Iris pigment epithelial cell (primary cell): Measurements from ENCODE around the gene CAMTA1.
"Not testable (repeated sequence)": the region's sequence is repeated elsewhere in the genome, so short reads cannot be mapped to it uniquely, and the experiment has no call there.

ENCODE experiments used
- DNase-seq: peaks from one replicate; pipeline ENCODE4 v3.0.0-alpha.2; 2011; ENCODE audit warnings: low read depth

CAMTA1 gene

GRCh38 chr1:7590426-7590790 lies 805.2 kb downstream of the CAMTA1 start:
- DNase-seq, result no peak

GRCh38 chr1:7591565-7591964 lies 806.3 kb downstream of the CAMTA1 start:
- no peak for DNase-seq

DNA sequence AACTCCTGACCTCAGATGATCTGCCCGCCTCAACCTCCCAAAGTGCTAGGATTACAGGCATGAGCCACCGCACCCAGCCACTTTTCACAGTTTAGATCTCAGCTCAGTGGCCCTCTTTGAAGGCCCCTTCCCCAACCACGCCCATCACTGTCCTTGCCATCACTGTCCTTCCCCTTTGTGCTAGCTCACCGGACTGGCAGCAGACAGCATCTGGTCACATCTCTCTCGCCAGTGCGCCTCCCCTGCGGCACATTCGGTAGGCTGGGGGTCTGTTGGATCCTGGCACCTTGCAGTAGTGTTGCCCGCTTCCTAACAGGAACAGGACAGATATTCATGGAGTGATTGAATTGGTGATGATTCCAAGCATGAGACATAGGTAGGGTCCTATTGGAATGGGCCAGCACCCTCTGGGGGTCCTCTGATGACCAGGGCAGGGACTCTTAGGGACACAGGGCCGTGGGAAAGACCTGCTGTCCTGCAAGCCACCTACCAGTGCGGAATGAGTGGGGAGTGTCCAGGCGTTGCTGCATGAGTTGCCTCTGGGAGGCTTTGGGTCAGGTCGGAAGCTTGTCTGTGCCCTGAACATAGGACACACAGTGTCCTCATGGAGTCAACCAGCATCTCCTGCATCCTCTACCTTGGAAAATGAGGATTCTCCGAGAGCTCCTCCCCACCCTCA lies 807.0 kb downstream of the CAMTA1 start:
- no peak for DNase-seq

GRCh38 chr1:7594002-7594713 lies 808.9 kb downstream of the CAMTA1 start:
- no peak for DNase-seq

GRCh38 chr1:7594714-7595295 lies 809.6 kb downstream of the CAMTA1 start:
- DNase-seq, result no peak

DNA sequence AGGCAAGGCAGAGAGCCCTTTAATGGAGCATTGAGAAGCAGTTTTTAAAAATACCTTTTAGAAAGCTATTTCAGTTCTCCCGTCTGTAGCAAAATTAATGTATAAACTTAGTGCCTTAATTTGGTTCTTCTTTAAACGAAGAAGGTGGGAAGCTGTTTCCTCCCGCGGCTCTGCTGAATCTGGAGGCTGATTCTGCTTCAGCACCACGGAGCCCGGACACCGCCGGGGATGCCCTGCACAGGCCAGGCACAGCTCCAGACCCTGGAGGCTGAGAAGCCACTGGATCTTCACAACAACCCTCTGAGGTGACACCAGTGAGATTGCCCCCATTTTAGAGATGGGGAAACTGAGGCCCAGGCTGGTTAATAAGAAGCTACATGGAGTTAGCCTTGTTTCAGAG lies 810.1 kb downstream of the CAMTA1 start:
- no peak for DNase-seq

- DNase-seq, result no peak
Observed at GRCh38 chr1:7596126-7596965, 811.1 kb downstream of the CAMTA1 start.

- DNase-seq, result not testable (repeated sequence)
Observed at GRCh38 chr1:7598058-7598457, 812.8 kb downstream of the CAMTA1 start.

- DNase-seq, result not testable (repeated sequence)
Observed at GRCh38 chr1:7604906-7605305, 819.7 kb downstream of the CAMTA1 start.

GRCh38 chr1:7606096-7606495 lies 820.8 kb downstream of the CAMTA1 start:
- DNase-seq, result no peak

GRCh38 chr1:7607097-7607496 lies 821.8 kb downstream of the CAMTA1 start:
- DNase-seq, result no peak

GRCh38 chr1:7608628-7609305 lies 823.5 kb downstream of the CAMTA1 start:
- peak; percentile 8 for DNase-seq

GRCh38 chr1:7609311-7609994 lies 824.2 kb downstream of the CAMTA1 start:
- no peak for DNase-seq

- DNase-seq, result no peak
Observed at GRCh38 chr1:7610106-7610731, 825.0 kb downstream of the CAMTA1 start.

DNA sequence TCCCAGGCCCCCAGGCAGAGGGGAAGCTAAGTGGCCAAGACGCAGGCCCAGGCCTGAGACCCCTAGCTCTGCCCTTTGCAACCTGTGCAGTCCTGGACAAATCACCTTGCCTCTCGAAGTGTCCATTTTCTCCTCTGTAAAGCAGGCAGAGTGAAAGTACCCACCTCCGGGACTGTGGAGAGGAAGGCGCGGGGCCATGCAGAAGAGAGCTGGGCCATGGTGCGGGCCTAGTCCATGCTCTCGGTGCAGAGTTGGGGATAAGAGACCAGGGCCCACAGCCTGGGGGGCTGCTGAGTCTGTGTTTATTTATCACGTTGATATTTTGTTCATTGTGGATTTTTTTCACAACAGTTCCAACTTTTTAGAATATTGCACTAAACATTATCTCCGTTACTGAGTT lies 825.7 kb downstream of the CAMTA1 start:
- no peak for DNase-seq

GRCh38 chr1:7611421-7612010 lies 826.3 kb downstream of the CAMTA1 start:
- DNase-seq, result no peak

DNA sequence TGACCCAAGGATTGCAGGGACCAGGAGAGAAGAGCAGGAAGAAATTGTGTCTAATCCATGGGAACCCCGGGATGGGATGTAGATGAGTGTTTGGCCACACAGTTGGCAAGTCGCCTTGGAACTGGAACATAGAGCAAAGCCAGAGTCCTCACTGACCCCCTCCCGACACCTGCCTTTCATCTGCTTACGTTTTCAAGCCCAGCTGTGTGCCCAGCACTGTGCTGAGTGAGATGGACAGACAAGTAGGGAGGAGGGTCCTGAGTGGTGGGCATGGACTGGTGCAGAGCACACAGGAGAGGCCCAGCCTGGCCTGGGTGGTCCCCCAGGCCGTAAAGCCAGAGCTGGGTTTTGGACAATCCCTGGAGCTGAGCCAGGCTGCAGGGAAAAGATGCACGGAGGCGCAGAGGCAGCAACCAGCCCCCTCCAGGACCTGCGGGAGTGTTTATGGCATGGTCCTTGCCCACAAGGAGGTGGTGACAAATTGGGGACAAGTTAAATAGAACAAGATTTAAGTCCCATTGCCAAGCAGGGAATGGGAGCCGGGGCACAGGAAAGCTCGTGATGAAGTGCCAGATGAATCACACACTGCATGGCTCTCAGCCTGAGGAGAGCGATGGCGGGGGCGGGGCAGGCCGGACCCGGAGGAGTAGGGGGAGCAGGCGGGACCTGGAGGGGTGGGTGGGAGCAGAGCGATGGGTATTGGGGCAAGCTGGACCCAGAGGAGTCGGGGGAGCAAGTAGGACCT lies 828.0 kb downstream of the CAMTA1 start:
- DNase-seq, result no peak

- no peak for DNase-seq
Observed at GRCh38 chr1:7613851-7614205, 828.6 kb downstream of the CAMTA1 start.

DNA sequence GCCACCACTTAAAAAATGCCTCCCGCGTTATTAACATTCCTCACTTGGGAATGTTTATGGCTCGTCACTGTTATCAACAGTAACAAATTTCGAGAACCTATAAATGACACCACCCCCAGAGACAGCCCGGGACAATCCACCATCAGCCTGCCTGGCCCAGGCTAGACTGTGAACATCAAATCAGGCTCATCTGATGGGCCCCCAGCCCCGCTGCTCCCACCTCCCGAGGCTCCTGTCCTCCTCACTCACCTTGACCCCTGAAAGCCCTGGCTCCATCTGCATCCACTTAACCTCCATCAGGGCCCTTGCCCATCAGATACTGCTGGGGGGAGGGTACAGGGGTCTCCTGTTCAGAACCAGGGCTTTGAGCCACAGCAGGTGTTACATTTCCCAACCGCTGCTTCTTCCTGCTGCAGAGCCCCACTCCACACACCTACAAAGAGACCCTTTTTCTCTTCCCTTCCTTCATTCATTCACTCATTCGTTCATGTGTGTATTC lies 829.4 kb downstream of the CAMTA1 start:
- DNase-seq, result no peak

- DNase-seq, result no peak
Observed at GRCh38 chr1:7615138-7615537, 829.9 kb downstream of the CAMTA1 start.
